Neutrophil (primary cell): ENCODE results near the gene CCL4.
A peak's percentile ranks its signal among the peaks of the same experiment; 100 is the strongest.
"Not testable (repeated sequence)": the region's sequence is repeated elsewhere in the genome, so short reads cannot be mapped to it uniquely, and the experiment has no call there.

Experiments used
- H3K27ac ChIP-seq: fragments of 200-600 bp; sonication (generic); 2 replicates; pipeline ENCODE4 v1.5.1; 2016; ENCODE audit warnings: mild to moderate bottlenecking, moderate library complexity
- H3K27me3 ChIP-seq: fragments of 200-600 bp; sonication (generic); 2 replicates; pipeline ENCODE4 v1.6.0; 2016; ENCODE audit warnings: mild to moderate bottlenecking
- H3K36me3 ChIP-seq: fragments of 200-600 bp; sonication (generic); 2 replicates; pipeline ENCODE4 v1.5.1; 2017
- H3K4me1 ChIP-seq, 2 experiments: fragments of 200-600 bp in 1 of 2; sonication (generic) in 1 of 2; 1 replicate in 1 of 2; 2 replicates in 1 of 2; pipeline versions ENCODE4 v1.5.1 to v1.6.1; 2013 to 2016; ENCODE audit warnings: low read depth in 1 of 2, low read length in 1 of 2, mild to moderate bottlenecking in 1 of 2, moderate library complexity in 1 of 2; ENCODE audit not compliant: control insufficient read depth in 1 of 2, insufficient read depth in 1 of 2
- H3K4me3 ChIP-seq, 2 experiments: fragments of 200-600 bp in 1 of 2; sonication (generic) in 1 of 2; 1 replicate in 1 of 2; 2 replicates in 1 of 2; pipeline ENCODE4 v1.5.1; 2013 to 2016; ENCODE audit warnings: low read depth in 1 of 2, low read length in 1 of 2, mild to moderate bottlenecking in 1 of 2, moderate library complexity in 1 of 2
- H3K9me3 ChIP-seq: fragments of 200-600 bp; sonication (generic); 2 replicates; pipeline ENCODE4 v1.5.1; 2016
- CTCF ChIP-seq: fragments of 200-600 bp; sonication (generic); IDR thresholded peaks from 2 replicates; pipeline ENCODE4 v1.5.1; 2016; ENCODE audit warnings: antibody characterized with exemption

The CCL4 gene

DNA sequence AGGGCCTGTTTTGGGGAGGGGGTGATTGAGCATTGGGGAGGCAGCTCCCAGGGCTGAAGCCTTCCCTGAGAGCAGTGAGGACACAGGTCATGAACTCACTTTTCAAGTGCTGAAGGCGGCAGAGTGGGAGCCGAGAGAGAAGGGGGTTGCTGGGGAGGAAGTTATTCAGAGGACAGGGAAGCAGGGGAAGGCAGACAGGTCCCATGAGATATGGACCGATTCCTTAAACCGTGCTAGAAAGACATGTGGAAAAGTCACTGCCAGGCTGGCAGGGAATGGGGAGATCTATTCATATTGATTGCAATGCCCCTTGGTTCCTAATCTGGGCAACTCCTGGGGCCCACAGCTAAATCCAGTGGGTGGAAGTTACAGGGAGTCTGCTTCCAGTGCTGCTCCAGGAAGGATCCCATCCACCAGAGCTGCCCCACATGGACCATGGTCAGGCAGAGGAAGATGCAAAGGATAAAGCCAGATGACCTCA lies 1.1 kb downstream of the CCL4 start:
- Histone ChIP-seq H3K4me3 (peak overlapping the region in 1 of 2 experiments; percentile 39), H3K9me3 (no peaks in the 10 kb centered on the region), H3K4me1 (peaks cover 63 to 66% of the 10 kb centered on the region in 2 experiments), H3K27ac (peak overlapping the region; percentile 85), H3K36me3 (no peaks in the 10 kb centered on the region), H3K27me3 (no peaks in the 10 kb centered on the region)
- no peak for TF ChIP-seq CTCF

GRCh38 chr17:36105781-36106492 lies 2.3 kb downstream of the CCL4 start:
- H3K9me3 ChIP-seq: no peaks in the 10 kb centered on the region
- H3K4me3 ChIP-seq: no peak overlapping the region
- H3K36me3 ChIP-seq: no peaks in the 10 kb centered on the region
- TF ChIP-seq CTCF: no peak
- peak overlapping the region; percentile 46 for H3K27ac ChIP-seq
- H3K4me1 ChIP-seq: peaks cover 63 to 66% of the 10 kb centered on the region in 2 experiments
- no peaks in the 10 kb centered on the region for H3K27me3 ChIP-seq

GRCh38 chr17:36106493-36106835 lies 2.8 kb downstream of the CCL4 start:
- Histone ChIP-seq H3K4me1 (peaks cover 63 to 66% of the 10 kb centered on the region in 2 experiments), H3K36me3 (no peaks in the 10 kb centered on the region), H3K27me3 (no peaks in the 10 kb centered on the region), H3K9me3 (no peaks in the 10 kb centered on the region), H3K27ac (no peak overlapping the region), H3K4me3 (no peak overlapping the region)
- TF ChIP-seq CTCF: no peak

DNA sequence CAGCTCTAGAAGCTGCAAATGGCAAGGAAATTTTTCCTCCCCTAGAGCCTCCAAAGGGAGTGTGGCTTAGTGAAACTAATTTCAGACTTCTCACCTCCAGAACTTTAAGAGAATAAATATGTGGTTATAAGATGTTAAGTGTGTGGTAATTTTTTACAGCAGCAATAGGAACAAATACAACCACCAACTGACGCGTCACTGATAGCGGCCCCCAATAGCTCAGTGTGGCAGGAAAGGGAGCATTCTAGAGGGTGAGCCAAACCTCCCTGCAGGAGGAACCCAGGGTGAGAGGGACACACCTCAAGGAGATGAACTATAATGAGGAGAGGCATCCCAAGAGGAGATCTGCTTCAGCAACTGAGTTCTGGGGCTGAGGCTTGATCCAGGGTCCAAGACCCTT lies 4.0 kb downstream of the CCL4 start:
- H3K4me1 ChIP-seq: peaks cover 59 to 62% of the 10 kb centered on the region in 2 experiments
- no peak overlapping the region for H3K4me3 ChIP-seq
- H3K27ac ChIP-seq: peak overlapping the region; percentile 62
- H3K27me3 ChIP-seq: no peaks in the 10 kb centered on the region
- TF ChIP-seq CTCF: no peak
- no peaks in the 10 kb centered on the region for H3K9me3 ChIP-seq
- H3K36me3 ChIP-seq: no peaks in the 10 kb centered on the region

- not testable (repeated sequence) for H3K4me3 ChIP-seq, H3K36me3 ChIP-seq, H3K9me3 ChIP-seq, H3K27me3 ChIP-seq
- Histone ChIP-seq H3K27ac (peak overlapping the region; percentile 62), H3K4me1 (peaks cover 53 to 56% of the 10 kb centered on the region in 2 experiments)
Measured at GRCh38 chr17:36108265-36108664, 4.6 kb downstream of the CCL4 start.

DNA sequence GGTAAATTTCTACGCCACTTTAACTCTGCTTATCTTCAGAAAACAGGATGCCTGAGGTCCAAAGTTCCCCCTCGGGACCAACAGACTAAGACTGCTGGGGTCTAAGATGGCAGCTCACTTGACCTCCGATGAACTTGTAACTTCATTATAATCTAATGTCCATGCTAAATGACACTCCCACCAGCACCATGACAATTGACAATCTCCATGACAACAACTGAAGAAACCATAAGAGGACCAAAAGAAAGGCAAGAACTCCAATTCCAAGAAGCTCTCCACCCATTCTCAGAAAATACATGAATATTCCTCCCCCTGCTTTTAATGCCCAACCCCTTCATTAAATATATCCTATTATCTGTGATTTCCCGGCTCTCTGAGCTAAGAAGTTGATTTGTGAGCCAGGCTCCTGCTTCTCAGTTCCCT lies 7.5 kb downstream of the CCL4 start:
- no peak overlapping the region for H3K4me3 ChIP-seq
- H3K36me3 ChIP-seq: no peaks in the 10 kb centered on the region
- no peak for TF ChIP-seq CTCF
- no peak overlapping the region for H3K27ac ChIP-seq
- no peaks in the 10 kb centered on the region for H3K27me3 ChIP-seq
- peaks cover 27 to 28% of the 10 kb centered on the region in 2 experiments for H3K4me1 ChIP-seq
- H3K9me3 ChIP-seq: no peaks in the 10 kb centered on the region
